Astrocyte (in vitro differentiated cells and primary cell): ENCODE measurements around the gene SLC9A3. TPM values are rescaled to one million over a fixed set of nuclear protein-coding genes. Genes with fewer than 3 reads are reported as not detected.
A peak's percentile ranks its signal among the peaks of the same experiment; 100 is the strongest.

Source experiments
- DNase-seq: peaks from one replicate; pipeline ENCODE4 v3.0.0-alpha.2; 2010; ENCODE audit warnings: low read depth
- FAIRE-seq: peaks from 2 replicates; lab custom pipeline; 2011; peaks lifted over from hg19 to GRCh38; lab: Jason Lieb, UNC
- H2AFZ ChIP-seq: 2 replicates; pipeline ENCODE4 v1.6.0; 2012; ENCODE audit warnings: low read depth, low read length, inconsistent platforms
- H3K27ac ChIP-seq: 2 replicates; pipeline ENCODE4 v1.5.1; 2011; ENCODE audit warnings: low read depth, low read length, inconsistent platforms
- H3K27me3 ChIP-seq: 2 replicates; pipeline ENCODE4 v1.6.0; 2011; ENCODE audit warnings: low read length, inconsistent platforms; ENCODE audit not compliant: insufficient read depth
- H3K36me3 ChIP-seq: 2 replicates; pipeline ENCODE4 v1.5.1; 2011; ENCODE audit warnings: low read length, inconsistent platforms; ENCODE audit not compliant: insufficient read depth
- H3K4me1 ChIP-seq: 2 replicates; pipeline ENCODE4 v1.5.1; 2011; ENCODE audit warnings: low read length, inconsistent platforms; ENCODE audit not compliant: insufficient read depth
- H3K4me2 ChIP-seq: 2 replicates; pipeline ENCODE4 v1.6.0; 2012; ENCODE audit warnings: low read length, inconsistent platforms
- H3K4me3 ChIP-seq: 2 replicates; pipeline ENCODE4 v1.5.1; 2011; ENCODE audit warnings: low read depth, mild to moderate bottlenecking, low read length, inconsistent platforms; ENCODE audit not compliant: insufficient read depth
- H3K79me2 ChIP-seq: 2 replicates; pipeline ENCODE4 v1.6.0; 2012; ENCODE audit warnings: mild to moderate bottlenecking, low read length, inconsistent platforms; ENCODE audit not compliant: insufficient read depth
- H3K9ac ChIP-seq: 2 replicates; pipeline ENCODE4 v1.6.0; 2012; ENCODE audit warnings: mild to moderate bottlenecking, low read length, inconsistent platforms
- H3K9me3 ChIP-seq: 2 replicates; pipeline ENCODE4 v1.5.1; 2012; ENCODE audit warnings: low read depth, mild to moderate bottlenecking, low read length, inconsistent platforms; ENCODE audit not compliant: insufficient read depth
- H4K20me1 ChIP-seq: 2 replicates; pipeline ENCODE4 v1.6.0; 2012; ENCODE audit warnings: low read length, inconsistent platforms; ENCODE audit not compliant: insufficient read depth
- H3K27ac Mint-ChIP-seq: one replicate; pipeline ENCODE4 v1.8.0; 2021; ENCODE audit warnings: mild to moderate bottlenecking, mixed read lengths; ENCODE audit not compliant: unreplicated experiment
- H3K27me3 Mint-ChIP-seq: one replicate; pipeline ENCODE4 v1.8.0; 2021; ENCODE audit warnings: low read depth, mixed read lengths; ENCODE audit not compliant: unreplicated experiment
- H3K36me3 Mint-ChIP-seq: one replicate; pipeline ENCODE4 v1.8.0; 2021; ENCODE audit warnings: low read depth, mixed read lengths; ENCODE audit not compliant: unreplicated experiment
- H3K4me1 Mint-ChIP-seq: one replicate; pipeline ENCODE4 v1.8.0; 2021; ENCODE audit warnings: low read depth, mixed read lengths; ENCODE audit not compliant: unreplicated experiment
- H3K4me3 Mint-ChIP-seq: one replicate; pipeline ENCODE4 v1.8.0; 2021; ENCODE audit warnings: mild to moderate bottlenecking, moderate library complexity, mixed read lengths; ENCODE audit not compliant: unreplicated experiment
- H3K9me3 Mint-ChIP-seq: one replicate; pipeline ENCODE4 v1.8.0; 2021; ENCODE audit warnings: mild to moderate bottlenecking, mixed read lengths; ENCODE audit not compliant: unreplicated experiment
- CTCF ChIP-seq: IDR thresholded peaks from 2 replicates; pipeline ENCODE4 v1.5.1; 2011; ENCODE audit warnings: low read depth, mild to moderate bottlenecking, inconsistent platforms, low read length, moderate library complexity; ENCODE audit not compliant: insufficient read depth
- EZH2 ChIP-seq: IDR thresholded peaks from 2 replicates; pipeline ENCODE4 v1.6.1; 2012; ENCODE audit warnings: mild to moderate bottlenecking, low read length, inconsistent platforms; ENCODE audit not compliant: insufficient read depth
- total RNA-seq: library from RNA; stranded (reverse); gene quantifications from 2 replicates; pipeline ENCODE4 v1.2.1, GENCODE V29; 2021

SLC9A3 gene
- total RNA-seq, 1 donor from 2014 or later: 1.0 TPM

DNA sequence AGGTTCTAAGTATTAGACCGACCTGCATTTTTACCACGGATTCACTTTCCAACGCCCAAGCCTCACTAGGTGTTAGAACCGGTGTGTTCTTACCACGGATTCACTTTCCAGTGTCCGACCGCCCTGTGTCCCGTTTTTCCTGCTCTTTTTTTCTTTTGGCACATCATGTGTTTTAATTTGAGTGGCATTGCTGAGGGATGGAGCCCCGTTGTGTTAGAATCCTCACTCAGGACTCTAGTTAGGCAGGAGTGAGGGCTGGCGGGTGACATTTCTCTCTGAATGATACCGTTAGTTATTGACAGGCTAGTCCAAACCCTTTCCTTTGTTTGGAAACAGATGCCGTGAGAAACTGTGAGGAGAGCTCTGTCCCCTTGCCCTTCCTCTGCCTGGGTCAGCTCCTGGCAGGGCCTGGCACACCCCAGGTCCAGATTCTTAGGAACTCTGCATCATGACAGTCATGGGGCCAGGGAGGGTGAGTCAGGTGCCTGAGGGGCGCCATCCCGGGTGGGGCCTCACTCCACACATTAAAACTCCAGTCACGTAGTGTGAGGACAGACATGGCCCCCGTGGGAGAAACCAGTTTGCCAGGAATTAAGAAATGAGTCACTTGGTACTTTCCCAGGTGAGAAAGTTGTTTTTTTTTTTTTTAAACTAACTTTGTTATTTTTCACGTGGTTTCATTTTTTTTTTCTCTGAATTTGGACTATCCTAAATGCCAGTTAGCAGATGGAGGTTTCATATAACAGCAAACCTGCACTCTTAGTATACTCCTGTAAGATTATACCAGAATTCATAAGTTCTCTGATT, 65.5 kb downstream of the SLC9A3 start:
- Histone ChIP-seq H3K79me2 (peaks cover 64% of the 10 kb centered on the region), H3K27me3 (no peaks in the 10 kb centered on the region), H3K9me3 (no peaks in the 10 kb centered on the region), H3K36me3 (peaks cover 38% of the 10 kb centered on the region), H3K27ac (peak overlapping the region; percentile 84), H3K4me2 (peak overlapping the region; percentile 36), H3K4me1 (peaks cover 16% of the 10 kb centered on the region), H4K20me1 (peaks cover 22% of the 10 kb centered on the region), H2AFZ (no peak overlapping the region), H3K4me3 (no peak overlapping the region), H3K9ac (peak overlapping the region; percentile 77)
- H3K9me3 Mint-ChIP-seq: peaks cover 2% of the 10 kb centered on the region
- DNase-seq (peak; percentile 60), FAIRE-seq (no peak)
- H3K36me3 Mint-ChIP-seq: peaks cover 38% of the 10 kb centered on the region
- H3K4me3 Mint-ChIP-seq: no peak overlapping the region
- peaks cover 1% of the 10 kb centered on the region for H3K4me1 Mint-ChIP-seq
- peak overlapping the region; percentile 5 for H3K27ac Mint-ChIP-seq
- H3K27me3 Mint-ChIP-seq: no peaks in the 10 kb centered on the region
- no peak for TF ChIP-seq EZH2
- TF ChIP-seq CTCF: no peak

- H3K27me3 ChIP-seq: no peaks in the 10 kb centered on the region
- FAIRE-seq (no peak), DNase-seq (no peak)
- Mint-ChIP-seq H3K27me3 (no peaks in the 10 kb centered on the region), H3K4me3 (no peak overlapping the region), H3K27ac (no peak overlapping the region), H3K4me1 (peaks cover 13% of the 10 kb centered on the region), H3K36me3 (peaks cover 46% of the 10 kb centered on the region), H3K9me3 (peaks cover 2% of the 10 kb centered on the region)
- H3K9ac ChIP-seq: peak overlapping the region; percentile 44
- no peak overlapping the region for H2AFZ ChIP-seq
- peak overlapping the region; percentile 50 for H3K27ac ChIP-seq
- peaks cover 16% of the 10 kb centered on the region for H3K4me1 ChIP-seq
- peaks cover 77% of the 10 kb centered on the region for H3K79me2 ChIP-seq
- no peak for TF ChIP-seq CTCF
- TF ChIP-seq EZH2: no peak
- H4K20me1 ChIP-seq: peaks cover 23% of the 10 kb centered on the region
- peak overlapping the region; percentile 22 for H3K4me2 ChIP-seq
- peaks cover 35% of the 10 kb centered on the region for H3K36me3 ChIP-seq
- no peaks in the 10 kb centered on the region for H3K9me3 ChIP-seq
- no peak overlapping the region for H3K4me3 ChIP-seq
These were observed 66.9 kb downstream of the SLC9A3 start for GRCh38 chr5:457195-457961.
